A549 (cell line): Measurements from ENCODE around the gene PDLIM5. TPM values are rescaled to one million over a fixed set of nuclear protein-coding genes. Genes with fewer than 3 reads are reported as not detected.

Experiments
- ATAC-seq, 2 experiments: fragments of 200-7000 bp in 1 of 2; fragments of >200 bp in 1 of 2; cut with Nextera tagmentation in 1 of 2; cut with Tn5 transposase in 1 of 2; 3 replicates each; pipeline versions ENCODE4 v1.8.0 to v1.9.1; 2018 to 2020; ENCODE audit warnings: mild to moderate bottlenecking in 1 of 2, moderate library complexity in 1 of 2
- CTCF ChIA-PET: fragments of 300-600 bp; sonication (Branson Sonifier 250); formaldehyde crosslinking; extraction: SDS; loops from one replicate; lab custom pipeline; 2021; ENCODE audit warnings: antibody characterized with exemption, inconsistent platforms; lab: Yijun Ruan, JAX
- POLR2A ChIA-PET: fragments of 350-600 bp; formaldehyde crosslinking; extraction: SDS; loops from one replicate; lab custom pipeline; 2021; ENCODE audit warnings: antibody characterized with exemption, inconsistent platforms; lab: Yijun Ruan, JAX
- DNase-seq, 2 experiments: peaks; one replicate each; pipeline versions ENCODE4 v3.0.0 to v3.0.0-alpha.2; 2011 to 2016; ENCODE audit warnings: low read depth in 1 of 2, low spot score in 1 of 2
- FAIRE-seq: peaks from 2 replicates; lab custom pipeline; 2011; peaks lifted over from hg19 to GRCh38; lab: Jason Lieb, UNC
- H3K27ac ChIP-seq, 2 experiments: fragments of >200 bp; sonication (Bioruptor Twin); formaldehyde crosslinking; 3 replicates each; pipeline ENCODE4 v1.5.1; 2016 to 2017
- H3K4me1 ChIP-seq: fragments of >200 bp; sonication (Bioruptor Twin); formaldehyde crosslinking; 3 replicates; pipeline ENCODE4 v1.6.1; 2016
- H3K4me2 ChIP-seq: fragments of >200 bp; sonication (Bioruptor Twin); formaldehyde crosslinking; 3 replicates; pipeline ENCODE4 v1.6.1; 2016
- H3K4me3 ChIP-seq: fragments of >200 bp; sonication (Bioruptor Twin); formaldehyde crosslinking; 3 replicates; pipeline ENCODE4 v1.5.1; 2016
- H3K9me3 ChIP-seq: fragments of >200 bp; sonication (Bioruptor Twin); formaldehyde crosslinking; 3 replicates; pipeline ENCODE4 v1.6.1; 2016
- BHLHE40 ChIP-seq: IDR thresholded peaks from 2 replicates; pipeline ENCODE4 v1.6.1; 2012; ENCODE audit warnings: low read depth, low read length, inconsistent platforms
- CBX2 ChIP-seq: fragments of 200-600 bp; sonication (generic); IDR thresholded peaks from 2 replicates; pipeline ENCODE4 v1.6.1; 2016; ENCODE audit warnings: low read depth, mild to moderate bottlenecking, borderline replicate concordance
- CHD4 ChIP-seq: fragments of 200-600 bp; sonication (generic); IDR thresholded peaks from 2 replicates; pipeline ENCODE4 v1.6.1; 2016; ENCODE audit warnings: antibody characterized with exemption, mild to moderate bottlenecking, borderline replicate concordance
- EHF ChIP-seq: fragments of 250-450 bp; sonication (Bioruptor Pico); IDR thresholded peaks from 2 replicates; pipeline ENCODE4 v1.5.0; 2020; ENCODE audit warnings: mild to moderate bottlenecking
- ESRRA ChIP-seq: fragments of 150-350 bp; IDR thresholded peaks from 2 replicates; pipeline ENCODE4 v1.6.1; 2014; ENCODE audit warnings: mild to moderate bottlenecking, low read length, borderline replicate concordance
- GATA3 ChIP-seq: IDR thresholded peaks from 2 replicates; pipeline ENCODE4 v1.6.1; 2012; ENCODE audit warnings: borderline replicate concordance
- HEYL ChIP-seq: fragments of 250-450 bp; sonication (Bioruptor Pico); IDR thresholded peaks from 2 replicates; pipeline ENCODE4 v1.8.0; 2021; ENCODE audit warnings: mild to moderate bottlenecking, moderate library complexity
- KDM1A ChIP-seq: fragments of 200-600 bp; sonication (generic); IDR thresholded peaks from 2 replicates; pipeline ENCODE4 v1.6.1; 2016; ENCODE audit warnings: low read depth, mild to moderate bottlenecking
- KDM5A ChIP-seq: fragments of 200-600 bp; sonication (generic); IDR thresholded peaks from 2 replicates; pipeline ENCODE4 v1.6.1; 2016; ENCODE audit warnings: antibody characterized with exemption, mild to moderate bottlenecking
- MAFK ChIP-seq: fragments of 450-650 bp; IDR thresholded peaks from 2 replicates; pipeline ENCODE4 v1.6.1; 2014; ENCODE audit not compliant: partially characterized antibody
- MAZ ChIP-seq: fragments of 150-350 bp; IDR thresholded peaks from 2 replicates; pipeline ENCODE4 v1.6.1; 2014; ENCODE audit warnings: antibody characterized with exemption, low read depth, low read length, borderline replicate concordance
- MYC ChIP-seq: IDR thresholded peaks from 2 replicates; pipeline ENCODE4 v1.6.1; 2012; ENCODE audit warnings: mild to moderate bottlenecking, inconsistent platforms, low read length, improper control_type of control experiment, borderline replicate concordance
- NR3C1 ChIP-seq: fragments of >200 bp; sonication (Bioruptor Twin); formaldehyde crosslinking; IDR thresholded peaks from 3 replicates; pipeline ENCODE4 v1.6.1; 2017
- PHF8 ChIP-seq: fragments of 200-600 bp; sonication (generic); IDR thresholded peaks from 2 replicates; pipeline ENCODE4 v1.6.1; 2016; ENCODE audit warnings: low read depth, mild to moderate bottlenecking, antibody characterized with exemption, moderate library complexity, borderline replicate concordance
- RARB ChIP-seq: fragments of 250-450 bp; sonication (Bioruptor Pico); IDR thresholded peaks from 2 replicates; pipeline ENCODE4 v1.8.0; 2021; ENCODE audit warnings: mild to moderate bottlenecking, moderate library complexity
- RCOR1 ChIP-seq: fragments of 150-350 bp; IDR thresholded peaks from 2 replicates; pipeline ENCODE4 v1.6.1; 2014; ENCODE audit warnings: antibody characterized with exemption, low read length, low read depth
- ZC3H11A ChIP-seq: fragments of 450-650 bp; IDR thresholded peaks from 2 replicates; pipeline ENCODE4 v1.6.1; 2014; ENCODE audit warnings: antibody characterized with exemption, mild to moderate bottlenecking
- WGBS: methylation state at CpG from one replicate; pipeline ENCODE4 v1.1.6; 2017; ENCODE audit errors: missing lambda C conversion rate; 5-methylcytosine and 5-hydroxymethylcytosine counted together
- polyA plus RNA-seq, 4 experiments: library from polyadenylated mRNA; depleted of rRNA in 3 of 4; stranded (reverse); fragments of >200 nt; fragmentation: RNase III in 1 of 4; extraction: RNeasy Plus Mini Kit Qiagen cat#74134 plus additional on column Dnase treatment in 1 of 4; gene quantifications; 2 replicates in 3 of 4; 3 replicates in 1 of 4; pipeline ENCODE4 v1.2.3, GENCODE V29; 2011 to 2017
- TF ChIP-seq, protein P1 (sequence below): fragments of 450-650 bp; IDR thresholded peaks from 2 replicates; pipeline ENCODE4 v1.6.1; 2014; ENCODE audit warnings: antibody characterized with exemption
- TF ChIP-seq, protein P2 (sequence below): fragments of >200 bp; sonication (Bioruptor Twin); formaldehyde crosslinking; IDR thresholded peaks from 3 replicates; pipeline ENCODE4 v1.5.1; 2016
- TF ChIP-seq, protein P3 (sequence below): fragments of >200 bp; sonication (Bioruptor Twin); formaldehyde crosslinking; IDR thresholded peaks from 3 replicates; pipeline ENCODE4 v1.6.1; 2016
- TF ChIP-seq, protein P4 (sequence below): fragments of 150-350 bp; IDR thresholded peaks from 2 replicates; pipeline ENCODE4 v1.6.1; 2014; ENCODE audit warnings: low read depth, mild to moderate bottlenecking, low read length
- TF ChIP-seq, protein P5 (sequence below): fragments of 250-450 bp; sonication (Bioruptor Pico); IDR thresholded peaks from 2 replicates; pipeline ENCODE4 v1.5.0; 2021; ENCODE audit warnings: mild to moderate bottlenecking, moderate library complexity, borderline replicate concordance

The PDLIM5 gene
- polyA plus RNA-seq, 2 of the 4 experiments (the other 2 are of a cell fraction): 54.2 to 242 TPM

DNA sequence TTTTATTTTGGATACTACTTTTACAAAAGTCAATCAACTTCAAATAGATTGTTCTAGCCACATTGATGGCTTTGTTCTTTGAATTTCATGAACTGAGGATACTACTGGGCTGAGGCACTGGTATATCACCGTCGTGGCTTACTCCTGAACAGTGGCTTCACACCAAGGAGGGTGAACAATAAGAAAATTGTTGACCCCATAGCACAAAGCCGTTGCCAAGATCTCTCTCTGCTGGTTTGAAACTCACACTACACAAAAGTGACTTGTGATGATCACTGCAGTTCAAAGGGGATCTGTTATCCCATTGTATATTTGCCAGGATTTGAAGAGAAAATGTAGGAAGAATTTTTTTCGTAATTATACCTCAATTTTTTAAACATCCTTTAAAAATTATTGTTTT is 119.6 kb downstream of the PDLIM5 start:
- 91% methylated on average over 4 of the region's 4 CpGs for WGBS
- no peak for DNase-seq
- Histone ChIP-seq H3K27ac (no peak overlapping the region), H3K4me1 (peaks cover 43% of the 10 kb centered on the region; the same call in 2 of the 3 replicates), H3K4me3 (no peak overlapping the region), H3K9me3 (no peaks in the 10 kb centered on the region), H3K4me2 (no peak overlapping the region)
- POLR2A ChIA-PET: no interaction called here
- FAIRE-seq: no peak
- CTCF ChIA-PET: no interaction called here
- peak in 1 of 2 experiments; percentile 44; a peak in 3 of 6 replicates for ATAC-seq
- no peak for TF ChIP-seq KDM1A
- no peak for TF ChIP-seq ZC3H11A
- no peak for TF ChIP-seq MAZ
- no peak for TF ChIP-seq GATA3
- TF ChIP-seq, protein P1, sequence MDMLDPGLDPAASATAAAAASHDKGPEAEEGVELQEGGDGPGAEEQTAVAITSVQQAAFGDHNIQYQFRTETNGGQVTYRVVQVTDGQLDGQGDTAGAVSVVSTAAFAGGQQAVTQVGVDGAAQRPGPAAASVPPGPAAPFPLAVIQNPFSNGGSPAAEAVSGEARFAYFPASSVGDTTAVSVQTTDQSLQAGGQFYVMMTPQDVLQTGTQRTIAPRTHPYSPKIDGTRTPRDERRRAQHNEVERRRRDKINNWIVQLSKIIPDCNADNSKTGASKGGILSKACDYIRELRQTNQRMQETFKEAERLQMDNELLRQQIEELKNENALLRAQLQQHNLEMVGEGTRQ: no peak
- TF ChIP-seq ESRRA: no peak

DNA sequence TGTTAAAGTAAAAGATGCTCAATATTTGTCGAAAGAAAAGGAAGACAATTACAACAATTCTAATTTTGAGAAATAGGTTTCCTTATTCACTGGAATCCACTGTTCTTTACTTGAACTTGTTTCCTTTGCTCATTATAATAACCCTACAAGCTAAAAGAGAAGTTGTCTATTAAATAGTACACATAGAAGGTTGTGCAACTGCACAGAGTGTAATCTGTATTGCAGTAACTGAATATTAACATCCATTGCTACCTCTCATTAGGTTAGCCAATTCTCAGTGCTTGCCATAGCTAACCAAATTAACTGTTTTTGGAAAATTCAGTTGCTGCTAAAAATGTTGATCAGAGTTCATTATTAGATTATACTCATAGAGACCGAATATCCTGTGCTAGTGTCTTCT is 120.0 kb downstream of the PDLIM5 start:
- CTCF ChIA-PET: no interaction called here
- POLR2A ChIA-PET: no interaction called here
- 85% methylated on average over 2 of the region's 2 CpGs for WGBS

More for the DNA sequence above, 120.0 kb downstream of the PDLIM5 start:
- H3K9me3 ChIP-seq: no peaks in the 10 kb centered on the region
- H3K4me1 ChIP-seq: peaks cover 40% of the 10 kb centered on the region; the same call in 2 of the 3 replicates
- no peak overlapping the region for H3K4me3 ChIP-seq
- no peak for DNase-seq
- TF ChIP-seq CHD4 (no peak), MAFK (no peak), HEYL (CRISPR knock-in tag) (no peak), MYC (no peak), EHF (no peak), BHLHE40 (no peak), MAZ (no peak), PHF8 (no peak), RCOR1 (no peak), NR3C1 (no peak), RARB (CRISPR knock-in tag) (no peak), CBX2 (no peak), KDM5A (no peak)
- TF ChIP-seq, protein P1: no peak
- TF ChIP-seq, protein P2, sequence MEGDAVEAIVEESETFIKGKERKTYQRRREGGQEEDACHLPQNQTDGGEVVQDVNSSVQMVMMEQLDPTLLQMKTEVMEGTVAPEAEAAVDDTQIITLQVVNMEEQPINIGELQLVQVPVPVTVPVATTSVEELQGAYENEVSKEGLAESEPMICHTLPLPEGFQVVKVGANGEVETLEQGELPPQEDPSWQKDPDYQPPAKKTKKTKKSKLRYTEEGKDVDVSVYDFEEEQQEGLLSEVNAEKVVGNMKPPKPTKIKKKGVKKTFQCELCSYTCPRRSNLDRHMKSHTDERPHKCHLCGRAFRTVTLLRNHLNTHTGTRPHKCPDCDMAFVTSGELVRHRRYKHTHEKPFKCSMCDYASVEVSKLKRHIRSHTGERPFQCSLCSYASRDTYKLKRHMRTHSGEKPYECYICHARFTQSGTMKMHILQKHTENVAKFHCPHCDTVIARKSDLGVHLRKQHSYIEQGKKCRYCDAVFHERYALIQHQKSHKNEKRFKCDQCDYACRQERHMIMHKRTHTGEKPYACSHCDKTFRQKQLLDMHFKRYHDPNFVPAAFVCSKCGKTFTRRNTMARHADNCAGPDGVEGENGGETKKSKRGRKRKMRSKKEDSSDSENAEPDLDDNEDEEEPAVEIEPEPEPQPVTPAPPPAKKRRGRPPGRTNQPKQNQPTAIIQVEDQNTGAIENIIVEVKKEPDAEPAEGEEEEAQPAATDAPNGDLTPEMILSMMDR: no peak
- TF ChIP-seq, protein P3, sequence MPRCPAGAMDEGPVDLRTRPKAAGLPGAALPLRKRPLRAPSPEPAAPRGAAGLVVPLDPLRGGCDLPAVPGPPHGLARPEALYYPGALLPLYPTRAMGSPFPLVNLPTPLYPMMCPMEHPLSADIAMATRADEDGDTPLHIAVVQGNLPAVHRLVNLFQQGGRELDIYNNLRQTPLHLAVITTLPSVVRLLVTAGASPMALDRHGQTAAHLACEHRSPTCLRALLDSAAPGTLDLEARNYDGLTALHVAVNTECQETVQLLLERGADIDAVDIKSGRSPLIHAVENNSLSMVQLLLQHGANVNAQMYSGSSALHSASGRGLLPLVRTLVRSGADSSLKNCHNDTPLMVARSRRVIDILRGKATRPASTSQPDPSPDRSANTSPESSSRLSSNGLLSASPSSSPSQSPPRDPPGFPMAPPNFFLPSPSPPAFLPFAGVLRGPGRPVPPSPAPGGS: no peak
- TF ChIP-seq, protein P4, sequence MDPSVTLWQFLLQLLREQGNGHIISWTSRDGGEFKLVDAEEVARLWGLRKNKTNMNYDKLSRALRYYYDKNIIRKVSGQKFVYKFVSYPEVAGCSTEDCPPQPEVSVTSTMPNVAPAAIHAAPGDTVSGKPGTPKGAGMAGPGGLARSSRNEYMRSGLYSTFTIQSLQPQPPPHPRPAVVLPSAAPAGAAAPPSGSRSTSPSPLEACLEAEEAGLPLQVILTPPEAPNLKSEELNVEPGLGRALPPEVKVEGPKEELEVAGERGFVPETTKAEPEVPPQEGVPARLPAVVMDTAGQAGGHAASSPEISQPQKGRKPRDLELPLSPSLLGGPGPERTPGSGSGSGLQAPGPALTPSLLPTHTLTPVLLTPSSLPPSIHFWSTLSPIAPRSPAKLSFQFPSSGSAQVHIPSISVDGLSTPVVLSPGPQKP: no peak
- TF ChIP-seq, protein P5, sequence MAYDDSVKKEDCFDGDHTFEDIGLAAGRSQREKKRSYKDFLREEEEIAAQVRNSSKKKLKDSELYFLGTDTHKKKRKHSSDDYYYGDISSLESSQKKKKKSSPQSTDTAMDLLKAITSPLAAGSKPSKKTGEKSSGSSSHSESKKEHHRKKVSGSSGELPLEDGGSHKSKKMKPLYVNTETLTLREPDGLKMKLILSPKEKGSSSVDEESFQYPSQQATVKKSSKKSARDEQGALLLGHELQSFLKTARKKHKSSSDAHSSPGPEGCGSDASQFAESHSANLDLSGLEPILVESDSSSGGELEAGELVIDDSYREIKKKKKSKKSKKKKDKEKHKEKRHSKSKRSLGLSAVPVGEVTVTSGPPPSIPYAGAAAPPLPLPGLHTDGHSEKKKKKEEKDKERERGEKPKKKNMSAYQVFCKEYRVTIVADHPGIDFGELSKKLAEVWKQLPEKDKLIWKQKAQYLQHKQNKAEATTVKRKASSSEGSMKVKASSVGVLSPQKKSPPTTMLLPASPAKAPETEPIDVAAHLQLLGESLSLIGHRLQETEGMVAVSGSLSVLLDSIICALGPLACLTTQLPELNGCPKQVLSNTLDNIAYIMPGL: no peak
- TF ChIP-seq, all 56 proteins: peak for 0
- ATAC-seq (no peak), FAIRE-seq (no peak)
- Histone ChIP-seq H3K27ac (no peak overlapping the region), H3K4me2 (no peak overlapping the region)
